ENCODE measurements around the gene DNAJB2.

Gene DNAJB2

DNA sequence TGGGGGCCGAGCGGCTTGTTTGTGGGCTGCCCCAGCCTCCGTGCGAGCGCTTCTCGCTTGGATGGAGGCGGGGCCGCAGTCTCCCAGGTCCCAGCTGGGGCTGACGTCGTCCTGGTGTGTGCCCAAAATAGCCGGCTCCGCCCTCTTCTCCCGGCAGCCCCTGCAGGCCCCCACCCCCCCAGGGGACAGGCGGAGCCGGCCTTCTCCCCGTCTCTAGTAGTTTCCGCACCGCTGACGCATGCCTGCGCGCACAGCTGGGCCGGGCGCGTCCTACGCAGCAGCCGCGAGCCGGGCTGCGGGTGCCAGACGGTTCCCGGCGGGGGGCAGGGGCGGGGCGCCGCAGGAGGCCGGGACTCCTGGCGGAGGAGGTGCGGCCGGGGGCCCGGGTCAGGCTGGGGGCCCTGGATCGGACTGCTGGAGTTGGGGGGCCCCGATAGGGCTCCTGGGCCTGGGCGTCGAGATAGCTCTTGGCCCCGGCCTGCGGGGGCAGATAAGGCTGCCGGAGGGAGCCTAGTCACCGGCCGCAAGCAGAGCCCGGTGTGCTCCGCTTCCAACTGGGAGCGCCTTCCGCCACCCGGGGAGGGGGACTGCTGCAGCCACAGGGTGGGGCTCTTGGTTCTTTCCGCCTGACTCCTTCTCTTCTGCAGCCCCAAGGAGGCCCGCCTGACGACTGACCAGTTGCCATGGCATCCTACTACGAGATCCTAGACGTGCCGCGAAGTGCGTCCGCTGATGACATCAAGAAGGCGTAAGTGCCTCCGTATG, at the start of gene DNAJB2:
TSS of gene DNAJB2 (plus strand) at position 216 of the 765 bp plus-strand sequence. CDS start at position 684, 468 bp downstream.
- no peaks in the 10 kb centered on the region for H3K9me3 ChIP-seq (replicated peaks; ENCODE audit: insufficient read depth, low read length)
- peak within 1 kb of the TSS; percentile 96 for H3K9ac ChIP-seq (ENCODE audit: low read length)
- H4K20me1 ChIP-seq (ENCODE audit: insufficient read depth, low read length) = no peaks in the 10 kb centered on the region
- peak within 1 kb of the TSS; percentile 67 for H3K4me3 ChIP-seq (ENCODE audit: low read length)
- DNase-seq = peak; percentile 99
- peaks cover 21% of the 10 kb centered on the region for H3K4me1 ChIP-seq (ENCODE audit: low read length)
- TF ChIP-seq EZH2phosphoT487 (IDR thresholded peaks at IDR 0.05; ENCODE audit: low read length) = no peak
- TF ChIP-seq, protein P1, sequence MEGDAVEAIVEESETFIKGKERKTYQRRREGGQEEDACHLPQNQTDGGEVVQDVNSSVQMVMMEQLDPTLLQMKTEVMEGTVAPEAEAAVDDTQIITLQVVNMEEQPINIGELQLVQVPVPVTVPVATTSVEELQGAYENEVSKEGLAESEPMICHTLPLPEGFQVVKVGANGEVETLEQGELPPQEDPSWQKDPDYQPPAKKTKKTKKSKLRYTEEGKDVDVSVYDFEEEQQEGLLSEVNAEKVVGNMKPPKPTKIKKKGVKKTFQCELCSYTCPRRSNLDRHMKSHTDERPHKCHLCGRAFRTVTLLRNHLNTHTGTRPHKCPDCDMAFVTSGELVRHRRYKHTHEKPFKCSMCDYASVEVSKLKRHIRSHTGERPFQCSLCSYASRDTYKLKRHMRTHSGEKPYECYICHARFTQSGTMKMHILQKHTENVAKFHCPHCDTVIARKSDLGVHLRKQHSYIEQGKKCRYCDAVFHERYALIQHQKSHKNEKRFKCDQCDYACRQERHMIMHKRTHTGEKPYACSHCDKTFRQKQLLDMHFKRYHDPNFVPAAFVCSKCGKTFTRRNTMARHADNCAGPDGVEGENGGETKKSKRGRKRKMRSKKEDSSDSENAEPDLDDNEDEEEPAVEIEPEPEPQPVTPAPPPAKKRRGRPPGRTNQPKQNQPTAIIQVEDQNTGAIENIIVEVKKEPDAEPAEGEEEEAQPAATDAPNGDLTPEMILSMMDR (IDR thresholded peaks at IDR 0.05; ENCODE audit: low read length) = no peak
- TF ChIP-seq EZH2 (optimal IDR thresholded peaks at IDR 0.05; ENCODE audit: low read depth, low read length) = no peak
- peak within 1 kb of the TSS; percentile 81 for H3K4me2 ChIP-seq (ENCODE audit: low read depth, low read length)
- no peaks in the 10 kb centered on the region for H3K36me3 ChIP-seq (replicated peaks; ENCODE audit: insufficient read depth, low read length)
- peaks cover 15% of the 10 kb centered on the region for H3F3A ChIP-seq (ENCODE audit: insufficient read depth, low read length)
- peak within 1 kb of the TSS; percentile 95 for H2AFZ ChIP-seq (ENCODE audit: low read length)
- H3K27ac ChIP-seq (ENCODE audit: low read length) = peak within 1 kb of the TSS; percentile 88
- H3K9me2 ChIP-seq (replicated peaks; ENCODE audit: insufficient read depth, low read length) = no peaks in the 10 kb centered on the region
- H3K79me2 ChIP-seq (ENCODE audit: low read length) = peaks cover 10% of the 10 kb centered on the region
- H3K27me3 ChIP-seq (replicated peaks; ENCODE audit: insufficient read depth, low read length) = no peaks in the 10 kb centered on the region

GRCh38 chr2:219230059-219230540, 49.1 kb upstream of the DNAJB2 start:
- no peaks in the 10 kb centered on the region for H3K9me3 ChIP-seq (replicated peaks; ENCODE audit: insufficient read depth, low read length)
- H3K27me3 ChIP-seq (replicated peaks; ENCODE audit: insufficient read depth, low read length) = no peaks in the 10 kb centered on the region
- peak; percentile 67 for DNase-seq
- peak overlapping the region; percentile 91 for H3K27ac ChIP-seq (ENCODE audit: low read length)
- H3K36me3 ChIP-seq (replicated peaks; ENCODE audit: insufficient read depth, low read length) = peaks cover 9% of the 10 kb centered on the region; the same call in 1 of the 2 replicates
- H2AFZ ChIP-seq (ENCODE audit: low read length) = peak overlapping the region; percentile 43
- peak overlapping the region; percentile 72 for H3K4me2 ChIP-seq (ENCODE audit: low read depth, low read length)
- H3K4me3 ChIP-seq (ENCODE audit: low read length) = peak overlapping the region; percentile 90
- H3K79me2 ChIP-seq (ENCODE audit: low read length) = peaks cover 64% of the 10 kb centered on the region
- H3K4me1 ChIP-seq (ENCODE audit: low read length) = no peaks in the 10 kb centered on the region
- H3F3A ChIP-seq (ENCODE audit: insufficient read depth, low read length) = peaks cover 9% of the 10 kb centered on the region
- H4K20me1 ChIP-seq (ENCODE audit: insufficient read depth, low read length) = no peaks in the 10 kb centered on the region
- H3K9me2 ChIP-seq (replicated peaks; ENCODE audit: insufficient read depth, low read length) = no peaks in the 10 kb centered on the region
- TF ChIP-seq EZH2phosphoT487 (IDR thresholded peaks at IDR 0.05; ENCODE audit: low read length) (no peak), EZH2 (optimal IDR thresholded peaks at IDR 0.05; ENCODE audit: low read depth, low read length) (no peak)
- TF ChIP-seq, protein P1 (IDR thresholded peaks at IDR 0.05; ENCODE audit: low read length) = no peak
- peak overlapping the region; percentile 90 for H3K9ac ChIP-seq (ENCODE audit: low read length)

- Histone ChIP-seq H3K4me3 (ENCODE audit: low read length) (no peak overlapping the region), H3K4me1 (ENCODE audit: low read length) (no peaks in the 10 kb centered on the region), H3K9me3 (replicated peaks; ENCODE audit: insufficient read depth, low read length) (no peaks in the 10 kb centered on the region), H4K20me1 (ENCODE audit: insufficient read depth, low read length) (no peaks in the 10 kb centered on the region), H3K79me2 (ENCODE audit: low read length) (peaks cover 38% of the 10 kb centered on the region), H3F3A (ENCODE audit: insufficient read depth, low read length) (peaks cover 9% of the 10 kb centered on the region), H3K4me2 (ENCODE audit: low read depth, low read length) (no peak overlapping the region), H3K9ac (ENCODE audit: low read length) (no peak overlapping the region), H3K27me3 (replicated peaks; ENCODE audit: insufficient read depth, low read length) (no peaks in the 10 kb centered on the region), H2AFZ (ENCODE audit: low read length) (no peak overlapping the region), H3K36me3 (replicated peaks; ENCODE audit: insufficient read depth, low read length) (peaks cover 22% of the 10 kb centered on the region; the same call in 1 of the 2 replicates), H3K9me2 (replicated peaks; ENCODE audit: insufficient read depth, low read length) (no peaks in the 10 kb centered on the region), H3K27ac (ENCODE audit: low read length) (no peak overlapping the region)
- TF ChIP-seq EZH2phosphoT487 (IDR thresholded peaks at IDR 0.05; ENCODE audit: low read length) = no peak
- TF ChIP-seq, protein P1 (IDR thresholded peaks at IDR 0.05; ENCODE audit: low read length) = no peak
- no peak for DNase-seq
These were observed 44.8 kb upstream of the DNAJB2 start for GRCh38 chr2:219234331-219234730.
